ENCODE measurements around the gene EXOC3L1. TPM values are rescaled to one million over a fixed set of nuclear protein-coding genes. Genes with fewer than 3 reads are reported as not detected.

EXOC3L1 gene
- polyA plus RNA-seq, 12 donors, result 5.7 to 13.6 (median 8.1) TPM; not detected in 1

DNA sequence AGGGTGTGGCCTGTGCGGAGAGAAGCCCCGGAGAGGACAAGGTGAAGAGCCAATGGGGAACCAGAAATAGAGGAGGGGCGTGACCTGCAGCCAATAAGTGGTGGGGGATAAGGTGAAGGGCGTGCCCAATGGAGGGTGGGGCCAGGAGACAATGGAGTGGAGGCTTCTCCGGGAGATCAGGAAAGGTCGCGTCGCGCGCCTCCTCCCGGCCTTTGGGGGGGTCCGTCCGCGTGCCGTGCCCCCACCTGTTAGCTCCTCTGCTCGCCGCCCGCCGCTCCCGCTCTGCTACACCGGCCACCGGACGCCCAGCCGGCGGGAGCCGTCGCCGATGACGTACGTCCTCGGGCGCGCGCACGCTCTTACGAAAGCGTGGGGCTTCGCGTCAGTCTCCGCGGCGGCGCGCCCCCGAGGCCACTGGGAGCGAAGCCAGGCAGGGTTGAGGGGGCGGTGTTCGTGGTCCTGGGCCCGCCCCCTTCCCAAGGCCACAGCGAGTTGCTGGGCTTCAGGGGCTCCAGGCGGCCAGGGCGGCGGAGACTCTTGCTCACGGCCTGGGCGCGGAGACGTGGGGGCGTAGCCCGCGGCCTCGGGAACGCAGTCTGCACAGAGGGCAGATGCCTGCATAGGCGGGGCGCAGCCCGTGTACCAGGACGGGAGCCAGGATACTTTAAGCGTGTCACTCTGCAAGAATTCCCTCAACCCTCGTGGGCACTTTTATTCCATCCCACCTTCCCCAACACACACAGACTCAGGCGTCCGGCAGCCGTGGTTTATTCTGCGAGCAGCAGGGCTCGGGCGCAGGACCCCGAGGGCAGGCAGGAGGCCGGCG, 6.1 kb downstream of the EXOC3L1 start, which contains the start of gene MATCAP1:
MATCAP1 (minus strand) TSS at position 337 of the 826 bp plus-strand sequence. CDS start 3,353 bp downstream, outside the sequence.
- peak; percentile 95 for DNase-seq

DNA sequence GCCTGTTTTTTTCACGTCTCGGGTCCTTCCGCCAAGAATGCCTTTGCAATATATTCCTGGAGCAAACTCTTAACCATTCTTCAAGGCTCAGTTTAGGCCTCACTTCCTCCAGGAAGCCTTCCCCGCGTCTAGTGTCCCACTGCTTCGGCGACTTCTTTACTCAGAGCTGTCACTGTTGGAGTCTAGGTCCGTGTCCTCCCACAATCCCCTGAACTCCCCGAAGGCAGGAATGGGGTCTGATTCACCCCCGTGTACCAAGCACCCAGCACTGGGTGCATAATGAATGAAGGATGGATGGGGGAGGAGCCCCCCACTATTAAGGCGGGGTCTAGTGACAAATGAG, 6.7 kb downstream of the EXOC3L1 start:
- DNase-seq, result no peak

DNA sequence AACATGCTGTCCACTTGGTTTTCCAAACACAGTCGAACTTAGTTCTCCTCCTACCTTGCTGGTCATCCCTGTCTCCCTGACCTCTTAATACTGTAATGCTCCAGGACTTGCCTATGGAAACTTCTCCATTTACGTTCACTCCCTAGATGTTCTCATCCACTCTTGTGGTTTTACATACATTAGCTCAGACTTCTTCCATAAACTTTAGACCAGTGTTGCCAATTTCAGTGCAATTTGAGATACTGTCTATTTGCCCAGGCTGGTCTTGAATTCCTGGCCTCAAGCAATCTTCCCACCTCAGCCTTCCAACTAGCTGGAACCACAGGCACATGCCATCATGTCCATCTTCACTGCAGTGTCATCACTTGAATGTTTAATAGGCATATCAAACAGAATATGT, 7.6 kb downstream of the EXOC3L1 start:
- no peak for DNase-seq

DNA sequence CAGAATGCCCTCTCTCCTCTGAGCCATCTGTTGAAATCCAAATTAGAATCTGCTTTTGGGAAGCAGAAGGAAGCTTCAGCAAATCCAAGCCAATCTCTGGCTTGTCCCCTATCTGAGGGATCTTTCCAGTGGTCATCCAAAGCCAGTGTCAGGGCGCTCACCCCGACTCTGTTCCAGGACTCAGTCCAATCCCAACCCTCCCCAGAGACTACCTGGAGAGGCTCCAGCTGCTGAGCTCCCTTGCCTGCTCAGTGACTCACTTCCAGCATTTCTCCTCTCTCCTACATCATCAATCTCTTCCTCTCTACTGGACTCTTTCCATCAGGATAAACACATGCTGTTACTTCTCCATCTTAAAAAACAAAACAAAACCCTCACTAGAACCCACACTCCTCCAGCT, 8.6 kb downstream of the EXOC3L1 start:
- no peak for DNase-seq

DNA sequence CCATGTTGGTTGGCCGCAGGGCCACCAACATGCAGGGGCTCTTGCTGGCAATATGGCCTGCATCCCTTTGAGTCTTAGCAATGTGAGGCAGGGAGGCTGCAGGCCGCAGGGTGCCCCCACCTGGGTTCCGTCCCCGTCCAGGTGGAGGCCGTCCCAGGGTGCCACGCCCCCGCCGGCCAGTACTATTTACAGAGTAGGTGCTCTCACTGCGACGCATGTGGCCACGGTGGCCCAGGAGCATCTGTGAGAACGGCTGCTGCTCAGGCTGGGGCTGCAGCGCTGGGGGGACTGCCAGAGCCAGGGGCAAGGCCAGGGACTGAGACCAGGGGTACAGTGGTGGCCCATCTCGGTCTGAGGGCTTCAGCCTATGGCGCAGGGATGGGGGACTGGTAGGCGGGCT, 9.8 kb downstream of the EXOC3L1 start:
- no peak for DNase-seq

DNA sequence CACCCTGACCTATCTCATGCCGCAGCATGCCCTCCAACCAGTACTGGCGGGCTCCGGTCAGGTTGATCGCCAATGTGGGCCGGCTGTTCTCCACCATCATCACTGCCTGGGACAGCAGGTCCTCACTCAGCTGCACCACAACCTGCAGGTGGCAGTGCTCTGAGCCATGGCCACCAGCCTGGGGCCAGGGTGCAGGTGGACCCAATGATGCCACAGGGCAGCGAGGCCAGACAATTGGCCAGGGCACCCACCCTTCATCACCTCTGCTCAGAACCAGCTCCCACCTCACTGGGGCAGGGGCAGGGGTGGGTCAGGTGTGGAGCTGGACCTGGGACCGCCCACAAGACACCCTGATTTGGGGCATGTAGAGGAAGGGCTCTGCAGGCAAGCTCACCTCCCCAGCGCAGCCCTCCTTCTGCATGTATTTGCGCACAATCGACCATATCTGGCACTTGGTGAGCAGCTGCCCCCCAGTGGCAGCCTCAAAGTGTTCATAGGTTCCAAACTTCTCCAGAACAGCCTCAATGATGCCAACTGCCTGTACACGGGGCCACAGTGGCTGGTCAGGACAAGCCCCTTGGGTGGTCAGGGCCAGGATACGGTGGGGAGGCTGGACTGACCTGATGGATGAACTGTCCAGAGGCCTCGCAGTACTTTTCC, 10.4 kb downstream of the EXOC3L1 start:
- DNase-seq, result no peak

DNA sequence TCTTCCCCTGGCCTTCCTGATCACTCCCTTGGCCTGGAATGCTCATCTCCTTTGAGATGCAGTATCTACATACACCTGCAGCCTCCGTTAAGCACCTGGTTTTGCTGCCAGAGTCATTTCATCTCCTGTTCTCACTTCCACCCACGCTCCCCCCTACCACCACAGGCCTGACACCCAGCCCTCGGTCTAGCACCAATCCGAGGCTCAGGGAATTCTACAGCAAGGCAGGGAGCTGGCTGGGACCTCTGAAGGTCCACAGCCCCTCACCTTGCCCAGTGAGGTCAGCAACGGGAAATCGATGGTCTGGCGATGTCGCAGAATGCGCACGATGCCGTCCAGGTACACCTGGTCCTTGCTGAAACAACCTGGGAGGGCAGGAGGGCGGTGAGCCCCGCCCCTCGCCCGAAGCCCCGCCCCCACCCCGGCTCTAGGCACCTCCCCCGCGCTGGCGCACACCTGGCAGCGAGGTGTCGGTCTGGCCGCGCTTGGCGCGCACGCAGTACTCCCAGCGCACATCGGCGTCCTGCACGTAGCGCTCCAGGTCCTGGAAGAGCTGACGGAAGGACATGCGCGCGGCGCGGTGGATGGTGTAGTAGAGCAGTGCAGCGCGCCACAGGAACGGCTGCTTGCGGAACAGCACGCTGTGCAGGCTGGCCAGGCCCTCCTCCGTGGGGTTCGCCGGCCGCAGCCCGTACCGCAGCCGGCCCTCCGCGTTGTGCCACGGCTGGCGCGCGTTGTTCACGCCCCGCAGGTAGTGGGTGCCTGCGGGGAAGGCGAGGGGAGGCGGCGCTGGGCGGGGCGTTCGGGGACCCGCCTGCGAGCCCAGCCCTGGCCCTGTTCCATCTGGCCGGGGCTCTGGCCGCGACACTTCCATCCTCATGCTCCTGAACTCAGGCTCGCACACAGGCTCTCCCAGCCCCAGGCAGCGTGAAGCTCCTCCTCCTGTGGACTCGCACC, 11.9 kb downstream of the EXOC3L1 start:
- DNase-seq, result no peak

DNA sequence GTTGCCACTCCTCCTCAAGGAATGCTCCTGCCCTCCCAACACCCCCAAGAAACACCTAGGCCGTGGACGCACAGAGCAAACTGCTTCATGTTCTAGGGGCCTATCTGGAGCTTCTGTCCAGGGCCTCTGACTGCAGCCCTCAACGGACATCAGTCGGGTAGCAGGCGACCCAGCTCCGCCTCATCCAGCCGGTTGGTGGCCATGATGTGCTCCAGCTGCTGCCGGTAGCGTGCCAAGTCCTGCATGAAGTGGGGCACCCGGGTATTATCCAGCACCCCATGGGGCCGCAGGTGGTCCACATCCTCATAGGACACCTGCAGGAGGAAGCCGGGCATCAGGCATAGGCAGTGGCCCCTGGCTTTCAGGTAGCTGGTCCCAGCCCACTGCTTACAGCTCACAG, 13.3 kb downstream of the EXOC3L1 start:
- no peak for DNase-seq

DNA sequence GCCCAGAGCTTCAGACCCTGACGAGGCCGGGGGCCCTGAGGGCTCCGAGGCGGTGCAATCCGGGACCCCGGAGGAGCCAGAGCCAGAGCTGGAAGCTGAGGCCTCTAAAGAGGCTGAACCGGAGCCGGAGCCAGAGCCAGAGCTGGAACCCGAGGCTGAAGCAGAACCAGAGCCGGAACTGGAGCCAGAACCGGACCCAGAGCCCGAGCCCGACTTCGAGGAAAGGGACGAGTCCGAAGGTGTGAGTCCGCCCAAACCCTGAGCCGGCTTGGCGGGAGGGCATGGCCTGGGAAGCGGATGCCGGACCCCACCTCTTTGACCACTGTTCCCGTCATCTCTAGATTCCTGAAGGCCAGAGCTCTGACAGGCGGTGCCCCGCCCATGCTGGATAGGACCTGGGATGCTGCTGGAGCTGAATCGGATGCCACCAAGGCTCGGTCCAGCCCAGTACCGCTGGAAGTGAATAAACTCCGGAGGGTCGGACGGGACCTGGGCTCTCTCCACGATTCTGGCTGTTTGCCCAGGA, 15.2 kb downstream of the EXOC3L1 start:
- DNase-seq, result no peak

DNA sequence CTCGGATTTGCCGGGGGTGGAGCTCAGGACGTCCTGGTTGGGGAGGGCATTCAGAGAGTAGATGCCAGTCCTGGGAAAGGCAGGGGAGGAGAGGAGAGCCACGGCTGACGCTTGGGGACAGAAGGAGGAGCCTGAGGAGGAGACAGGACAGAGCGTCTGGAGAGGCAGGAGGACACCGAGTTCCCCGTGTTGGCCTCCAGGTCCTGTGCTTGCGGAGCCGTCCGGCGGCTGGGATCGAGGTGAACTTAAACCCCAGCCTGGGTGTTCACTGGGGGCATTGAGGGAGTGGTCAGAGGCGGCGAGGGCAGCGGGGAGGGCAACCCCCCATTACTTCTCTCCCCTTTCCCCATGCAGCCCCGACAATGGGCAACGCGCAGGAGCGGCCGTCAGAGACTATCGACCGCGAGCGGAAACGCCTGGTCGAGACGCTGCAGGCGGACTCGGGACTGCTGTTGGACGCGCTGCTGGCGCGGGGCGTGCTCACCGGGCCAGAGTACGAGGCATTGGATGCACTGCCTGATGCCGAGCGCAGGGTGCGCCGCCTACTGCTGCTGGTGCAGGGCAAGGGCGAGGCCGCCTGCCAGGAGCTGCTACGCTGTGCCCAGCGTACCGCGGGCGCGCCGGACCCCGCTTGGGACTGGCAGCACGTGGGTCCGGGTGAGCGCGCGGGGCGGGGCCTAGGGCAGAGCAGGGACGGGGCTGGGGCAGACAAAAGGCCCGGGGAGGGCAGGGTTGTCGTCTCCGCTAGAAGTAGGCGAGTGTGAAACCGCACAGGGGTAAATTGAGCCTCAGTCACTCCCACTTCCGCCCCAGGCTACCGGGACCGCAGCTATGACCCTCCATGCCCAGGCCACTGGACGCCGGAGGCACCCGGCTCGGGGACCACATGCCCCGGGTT, 15.9 kb downstream of the EXOC3L1 start:
- no peak for DNase-seq

DNA sequence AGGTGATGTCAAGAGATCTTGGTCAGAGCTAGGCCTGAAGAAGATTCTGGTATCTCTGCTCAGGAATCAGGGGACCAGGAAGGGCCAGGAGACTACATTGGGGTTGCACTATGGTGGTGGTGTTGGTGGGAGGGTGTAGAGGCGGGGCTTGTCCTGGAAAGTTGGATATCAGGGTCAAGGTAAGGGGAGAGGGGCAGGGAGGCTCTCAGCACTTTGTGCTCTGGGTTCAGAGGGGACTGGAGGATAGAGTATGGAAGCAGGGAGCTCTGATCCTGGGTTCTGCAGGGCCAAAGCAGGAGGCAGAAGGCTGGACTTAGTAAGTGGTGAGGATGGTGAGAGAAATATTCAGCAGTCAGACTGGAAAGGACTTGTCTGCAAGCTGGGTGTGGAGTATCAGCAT, 16.6 kb downstream of the EXOC3L1 start:
- DNase-seq, result no peak

DNA sequence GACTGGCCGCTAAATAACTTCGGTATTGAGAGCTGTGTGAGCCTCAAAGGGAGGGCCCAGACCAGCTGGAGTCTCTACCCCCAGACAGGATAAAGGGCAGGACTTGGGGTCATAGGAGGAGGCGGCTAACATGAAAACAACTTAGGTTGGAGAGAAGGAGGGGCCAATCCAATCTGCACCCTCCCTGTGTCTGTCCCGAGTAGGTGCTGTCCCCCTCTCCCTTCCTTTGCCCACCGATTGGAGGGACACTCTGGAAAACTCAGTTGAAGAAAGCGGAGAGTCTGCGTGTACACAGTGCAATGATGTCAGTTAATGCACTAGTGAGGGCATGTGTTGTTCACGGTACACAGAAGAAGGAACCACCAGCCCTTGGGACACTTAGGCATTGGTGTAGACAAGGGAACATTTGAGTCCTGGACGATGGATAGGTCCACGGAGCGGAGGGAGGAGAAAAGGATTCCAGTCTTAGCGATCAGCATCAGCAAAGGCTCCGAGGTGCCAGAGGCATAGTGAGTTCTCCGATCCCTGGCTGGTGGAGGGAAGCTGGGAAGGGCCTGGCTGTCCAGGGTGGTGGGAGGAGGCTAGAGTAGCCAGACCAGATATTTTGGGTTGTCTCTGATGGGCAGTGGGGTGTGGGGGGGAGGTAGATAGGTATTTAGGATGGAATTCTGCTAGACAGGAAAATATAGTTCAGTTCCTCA, 18.8 kb downstream of the EXOC3L1 start:
- no peak for DNase-seq

DNA sequence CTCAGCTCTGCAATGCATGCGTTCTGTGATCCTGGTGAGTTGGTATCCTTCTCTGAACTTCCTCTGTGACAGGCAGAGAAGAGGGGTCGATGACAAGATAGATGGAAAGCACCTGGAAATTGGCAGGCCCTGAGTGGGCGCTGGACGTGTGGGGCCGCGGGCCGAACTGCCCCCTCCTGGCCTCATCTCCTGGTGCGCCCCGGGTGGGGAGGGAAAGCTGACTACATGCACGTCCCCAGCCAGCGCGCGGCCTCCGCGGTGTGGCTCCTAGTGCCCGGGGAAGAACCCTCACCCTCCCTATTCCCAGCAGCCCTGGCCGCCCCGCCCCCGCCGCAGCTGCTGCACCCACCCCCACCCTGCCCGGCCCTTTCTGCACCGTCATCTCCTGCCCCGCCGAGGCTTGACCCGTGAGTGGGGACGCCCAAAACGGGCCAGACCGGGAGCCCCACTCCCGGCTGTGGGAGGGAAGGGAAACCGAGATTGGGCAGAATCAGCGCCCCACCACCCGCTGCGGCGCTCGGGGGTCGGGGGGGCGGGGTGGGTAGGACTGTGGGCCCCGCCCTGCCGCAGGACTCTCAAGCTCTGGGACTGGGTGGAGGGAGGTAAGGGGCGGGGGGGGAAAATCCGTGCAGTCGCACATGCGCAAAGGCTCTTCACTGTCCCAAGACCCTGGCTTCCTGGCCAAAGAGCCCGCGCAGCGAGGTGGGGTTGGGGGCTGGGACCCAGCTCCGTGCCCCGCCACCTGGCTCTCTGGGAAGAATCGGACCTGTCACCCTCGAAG, 19.6 kb downstream of the EXOC3L1 start, which contains the start of gene NOL3:
NOL3 (plus strand) TSS at position 371 of the 781 bp plus-strand sequence.
- no peak for DNase-seq

DNA sequence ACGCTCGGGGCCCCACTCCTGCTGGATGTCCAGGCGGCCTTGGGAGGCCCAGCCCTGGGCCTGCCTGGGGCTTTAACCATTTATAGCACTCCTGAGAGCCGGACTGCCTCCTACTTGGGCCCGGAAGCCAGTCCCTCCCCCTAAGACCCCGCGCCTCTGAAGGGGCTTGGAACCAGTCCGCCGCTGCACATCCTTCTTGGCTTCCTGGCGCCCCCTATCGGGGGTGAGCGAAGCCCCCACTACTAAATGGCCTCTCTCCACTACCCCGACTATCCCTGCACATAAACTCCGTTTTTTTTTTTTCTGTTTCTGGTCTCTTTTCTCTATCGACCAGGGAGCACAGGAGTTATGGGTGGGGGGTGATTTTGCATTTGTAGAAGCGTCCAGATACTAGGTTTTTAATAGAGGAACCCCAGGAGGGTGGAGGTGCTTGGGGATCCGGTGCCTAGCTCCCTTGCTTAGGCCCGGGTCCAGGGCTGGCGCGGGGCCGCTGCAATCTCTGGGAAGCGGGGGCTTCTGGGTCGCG, 20.2 kb downstream of the EXOC3L1 start:
- no peak for DNase-seq

DNA sequence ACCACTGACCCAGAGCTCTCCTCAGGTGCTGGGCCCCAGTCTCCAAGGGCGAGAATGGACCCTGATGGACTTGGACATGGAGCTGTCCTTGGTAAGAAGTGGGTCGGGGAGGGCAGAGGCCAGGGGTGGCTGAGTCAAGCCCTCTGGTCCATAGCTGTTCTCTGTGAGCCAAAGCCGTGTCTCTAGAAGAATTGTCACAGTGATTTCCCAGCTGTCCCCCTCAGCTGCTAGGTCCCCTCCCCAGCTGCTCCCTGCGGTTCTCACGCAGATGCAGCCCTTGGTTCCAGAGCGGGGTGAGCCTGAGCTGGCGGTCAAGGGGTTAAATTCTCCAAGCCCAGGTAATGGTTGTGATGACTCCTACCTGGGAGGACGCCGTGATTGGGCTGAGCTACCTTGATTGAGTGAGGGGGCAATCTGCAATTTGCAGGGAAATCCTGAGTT, 20.9 kb downstream of the EXOC3L1 start:
- DNase-seq, result no peak

DNA sequence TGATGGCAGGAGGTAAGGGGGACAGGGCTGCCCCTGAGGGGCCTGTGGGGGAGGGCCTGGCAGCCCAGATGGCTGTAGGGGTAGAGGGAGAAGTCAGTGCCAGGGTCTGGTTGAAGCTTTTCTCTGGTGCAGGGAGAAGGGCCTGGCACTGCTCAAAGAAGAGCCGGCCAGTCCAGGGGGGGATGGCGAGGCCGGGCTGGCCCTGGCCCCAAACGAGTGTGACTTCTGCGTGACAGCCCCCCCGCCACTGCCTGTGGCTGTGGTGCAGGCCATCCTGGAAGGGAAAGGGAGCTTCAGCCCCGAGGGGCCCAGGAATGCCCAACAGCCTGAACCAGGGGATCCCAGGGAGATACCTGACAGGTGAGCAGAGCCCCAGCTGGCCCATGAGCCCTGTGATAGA, 22.3 kb downstream of the EXOC3L1 start:
- no peak for DNase-seq

DNA sequence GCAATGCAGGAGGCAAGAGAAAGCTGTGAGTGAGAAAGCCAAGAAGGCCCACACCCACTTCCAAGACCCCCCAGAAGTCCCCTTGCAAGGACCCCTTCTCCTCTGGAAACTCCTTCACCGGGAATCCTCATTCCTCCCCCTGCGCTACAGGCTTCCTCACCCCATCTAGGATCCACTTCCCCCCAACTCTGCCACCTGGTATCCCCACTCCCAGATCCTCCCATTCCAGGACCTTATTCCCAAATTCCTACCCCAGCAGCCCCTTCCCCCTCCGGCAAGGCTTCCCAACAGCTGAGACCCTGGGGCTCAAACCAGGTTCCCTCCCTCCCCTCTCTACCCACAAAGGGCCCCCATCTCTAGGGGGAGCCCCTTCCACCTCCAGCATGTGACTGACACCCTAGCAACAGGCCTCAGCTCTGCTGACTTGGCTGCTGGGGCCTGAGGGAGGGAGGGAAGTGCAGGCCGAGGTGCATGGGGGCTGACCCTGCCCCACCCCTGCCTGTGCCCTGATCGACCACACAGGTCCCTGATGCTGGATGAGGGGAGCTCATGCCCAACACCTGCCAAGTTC, 23.3 kb downstream of the EXOC3L1 start:
- DNase-seq, result no peak

DNA sequence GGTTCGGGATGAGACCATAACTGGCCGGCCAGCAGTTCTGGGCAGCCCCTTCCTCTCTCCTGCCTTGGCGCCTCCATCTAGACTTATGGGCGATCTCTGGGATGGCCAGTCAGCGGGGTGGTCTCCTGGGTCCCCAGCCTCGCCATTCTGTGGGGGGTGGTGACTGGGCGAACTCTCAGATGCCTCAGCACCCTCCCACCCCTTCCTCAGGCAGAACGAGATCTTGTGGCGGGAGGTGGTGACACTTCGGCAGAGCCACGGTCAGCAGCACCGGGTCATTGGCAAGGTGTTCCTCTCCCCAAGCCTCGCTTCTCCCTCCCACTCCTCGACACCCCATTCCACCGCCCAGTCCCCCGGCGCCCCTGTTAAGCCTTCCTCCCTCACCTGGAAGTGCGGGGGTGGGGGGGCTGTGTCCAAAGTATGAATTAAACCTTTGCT, 23.8 kb downstream of the EXOC3L1 start:
- DNase-seq, result no peak

Data from muscle of arm (tissue), 12 donors.